ENCODE measurements around the gene ASPG. TPM values are rescaled to one million over a fixed set of nuclear protein-coding genes. Genes with fewer than 3 reads are reported as not detected.

Gene ASPG
- total RNA-seq, 1 donor from 2014 or later: 5.3 TPM

Small RNA genes lying within 50 kb of the gene (microRNA-seq; reads per million reads assigned to microRNA genes)
- gene MIR203A (ENCODE audit: borderline microRNAs expressed) (not detected), gene MIR203B (ENCODE audit: borderline microRNAs expressed) (not detected)

Other genes with a start within 250 kb of the ASPG start
- gene PPP1R13B, start 238.1 kb upstream of the ASPG start, total RNA-seq: 78.5 TPM
- 6.2 TPM for gene TDRD9, start 157.2 kb upstream of the ASPG start, total RNA-seq
- gene RD3L, start 143.2 kb upstream of the ASPG start, total RNA-seq: not detected
- 5.9 TPM for gene KIF26A, start 52.9 kb downstream of the ASPG start, total RNA-seq